Measurements from ENCODE around the gene TMUB2. TPM values are rescaled to one million over a fixed set of nuclear protein-coding genes. Genes with fewer than 3 reads are reported as not detected.

TMUB2 gene
- total and polyA plus RNA-seq, 2 of the 13 experiments (the other 11 are each of a cell fraction or from before 2014, with no cell fraction given), result 26.9 to 50.8 TPM

GRCh38 chr17:44218344-44219107, 31.8 kb downstream of the TMUB2 start (continued):
- TF ChIP-seq, protein P1, sequence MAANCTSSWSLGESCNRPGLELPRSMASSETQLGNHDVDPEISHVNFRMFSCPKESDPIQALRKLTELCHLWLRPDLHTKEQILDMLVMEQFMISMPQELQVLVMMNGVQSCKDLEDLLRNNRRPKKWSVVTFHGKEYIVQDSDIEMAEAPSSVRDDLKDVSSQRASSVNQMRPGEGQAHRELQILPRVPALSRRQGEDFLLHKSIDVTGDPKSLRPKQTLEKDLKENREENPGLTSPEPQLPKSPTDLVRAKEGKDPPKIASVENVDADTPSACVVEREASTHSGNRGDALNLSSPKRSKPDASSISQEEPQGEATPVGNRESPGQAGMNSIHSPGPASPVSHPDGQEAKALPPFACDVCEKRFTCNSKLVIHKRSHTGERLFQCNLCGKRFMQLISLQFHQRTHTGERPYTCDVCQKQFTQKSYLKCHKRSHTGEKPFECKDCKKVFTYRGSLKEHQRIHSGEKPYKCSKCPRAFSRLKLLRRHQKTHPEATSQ (CRISPR knock-in tag; IDR thresholded peaks at IDR 0.05; ENCODE audit: borderline replicate concordance), result no peak
- no peak for TF ChIP-seq ATF4 (CRISPR knock-in tag; IDR thresholded peaks at IDR 0.05)
- TF ChIP-seq ZNF574 (CRISPR knock-in tag; IDR thresholded peaks at IDR 0.05), result peak; percentile 45; the same call in 1 of the 2 replicates
- TF ChIP-seq MYC (CRISPR knock-in tag; IDR thresholded peaks at IDR 0.05; ENCODE audit: borderline replicate concordance), result peak; percentile 83; the same call in 1 of the 2 replicates
- TF ChIP-seq NKX3-1 (CRISPR knock-in tag; IDR thresholded peaks at IDR 0.05), result no peak
- TF ChIP-seq TBX2 (CRISPR knock-in tag; IDR thresholded peaks at IDR 0.05; ENCODE audit: borderline replicate concordance), result 0 out of 2 replicates have a peak, but pooled peaks have one; percentile 19
- TF ChIP-seq CCAR2 (optimal IDR thresholded peaks at IDR 0.05; ENCODE audit: low read depth, low read length), result no peak
- TF ChIP-seq ZMYM4 (CRISPR knock-in tag; IDR thresholded peaks at IDR 0.05), result peak; percentile 37
- TF ChIP-seq, protein P2, sequence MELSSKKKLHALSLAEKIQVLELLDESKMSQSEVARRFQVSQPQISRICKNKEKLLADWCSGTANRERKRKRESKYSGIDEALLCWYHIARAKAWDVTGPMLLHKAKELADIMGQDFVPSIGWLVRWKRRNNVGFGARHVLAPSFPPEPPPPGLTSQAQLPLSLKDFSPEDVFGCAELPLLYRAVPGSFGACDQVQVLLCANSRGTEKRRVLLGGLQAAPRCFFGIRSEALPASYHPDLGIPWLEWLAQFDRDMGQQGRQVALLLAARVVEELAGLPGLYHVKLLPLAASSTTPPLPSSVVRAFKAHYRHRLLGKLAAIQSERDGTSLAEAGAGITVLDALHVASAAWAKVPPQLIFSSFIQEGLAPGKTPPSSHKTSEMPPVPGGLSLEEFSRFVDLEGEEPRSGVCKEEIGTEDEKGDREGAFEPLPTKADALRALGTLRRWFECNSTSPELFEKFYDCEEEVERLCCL (CRISPR knock-in tag; IDR thresholded peaks at IDR 0.05; ENCODE audit: borderline replicate concordance), result no peak
- TF ChIP-seq, protein P3, sequence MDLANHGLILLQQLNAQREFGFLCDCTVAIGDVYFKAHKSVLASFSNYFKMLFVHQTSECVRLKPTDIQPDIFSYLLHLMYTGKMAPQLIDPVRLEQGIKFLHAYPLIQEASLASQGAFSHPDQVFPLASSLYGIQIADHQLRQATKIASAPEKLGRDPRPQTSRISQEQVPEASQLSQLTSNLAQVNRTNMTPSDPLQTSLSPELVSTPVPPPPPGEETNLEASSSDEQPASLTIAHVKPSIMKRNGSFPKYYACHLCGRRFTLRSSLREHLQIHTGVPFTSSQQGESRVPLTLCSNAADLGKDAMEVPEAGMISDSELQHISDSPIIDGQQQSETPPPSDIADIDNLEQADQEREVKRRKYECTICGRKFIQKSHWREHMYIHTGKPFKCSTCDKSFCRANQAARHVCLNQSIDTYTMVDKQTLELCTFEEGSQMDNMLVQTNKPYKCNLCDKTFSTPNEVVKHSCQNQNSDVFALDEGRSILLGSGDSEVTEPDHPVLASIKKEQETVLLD (CRISPR knock-in tag; IDR thresholded peaks at IDR 0.05; ENCODE audit: low read depth), result peak; percentile 98
- 0 out of 2 replicates have a peak, but pooled peaks have one; percentile 29 for TF ChIP-seq ZNF205 (CRISPR knock-in tag; IDR thresholded peaks at IDR 0.05)
- peak; percentile 60; the same call in 1 of the 2 replicates for TF ChIP-seq MXD4 (CRISPR knock-in tag; IDR thresholded peaks at IDR 0.05)
- TF ChIP-seq SALL1 (CRISPR knock-in tag; IDR thresholded peaks at IDR 0.05), result peak; percentile 45; the same call in 1 of the 2 replicates
- TF ChIP-seq ARNTL (CRISPR knock-in tag; IDR thresholded peaks at IDR 0.05), result peak; percentile 76; the same call in 1 of the 2 replicates
- TF ChIP-seq ZNF773 (CRISPR knock-in tag; IDR thresholded peaks at IDR 0.05; ENCODE audit: borderline replicate concordance), result no peak
- TF ChIP-seq ZNF101 (CRISPR knock-in tag; IDR thresholded peaks at IDR 0.05; ENCODE audit: borderline replicate concordance, low read depth), result no peak
- no peak for TF ChIP-seq ZNF737 (CRISPR knock-in tag; IDR thresholded peaks at IDR 0.05; ENCODE audit: borderline replicate concordance)
- no peak for TF ChIP-seq NFRKB (IDR thresholded peaks at IDR 0.05)

All from HepG2 (cell line).